K562 (cell line): ENCODE data around the gene FAM20B. TPM values are rescaled to one million over a fixed set of nuclear protein-coding genes. Genes with fewer than 3 reads are reported as not detected.

ENCODE experiments used
- ATAC-seq: fragments of 200-7000 bp; cut with Tn5 transposase; 3 replicates; pipeline ENCODE4 v1.9.1; 2020; ENCODE audit warnings: moderate library complexity
- BruUV-seq: library from RNA; stranded (reverse); fragments of 400-500 nt; replicated peaks from 2 replicates; lab custom pipeline; 2021; lab: Mats Ljungman, UMichigan
- CTCF ChIA-PET: fragments of 300-600 bp; formaldehyde crosslinking; extraction: SDS; loops from one replicate; lab custom pipeline; 2021; ENCODE audit warnings: low intra/inter-chr PET ratio; lab: Yijun Ruan, JAX
- POLR2A ChIA-PET: fragments of 300-600, 350-650 bp; sonication (Branson Sonifier 250); formaldehyde crosslinking; extraction: SDS; loops from one replicate; lab custom pipeline; 2021; ENCODE audit warnings: antibody characterized with exemption, inconsistent platforms; lab: Yijun Ruan, JAX
- DNase-seq, 4 experiments: peaks; one replicate each; pipeline versions ENCODE4 v3.0.0 to v3.0.0-alpha.2; 2011 to 2018; ENCODE audit warnings: low spot score in 3 of 4, mixed read lengths in 3 of 4; ENCODE audit errors: extremely low read depth in 1 of 4
- FAIRE-seq: peaks from 2 replicates; lab custom pipeline; 2011; peaks lifted over from hg19 to GRCh38; lab: Jason Lieb, UNC
- H2AFZ ChIP-seq: 2 replicates; pipeline ENCODE4 v1.6.0; 2011; ENCODE audit warnings: low read depth, low read length, control low read depth, inconsistent platforms
- H3K27ac ChIP-seq: fragments of 200-600 bp; 3 replicates; pipeline ENCODE4 v1.8.0; 2011; ENCODE audit warnings: low read depth, mild to moderate bottlenecking, control low read depth, inconsistent platforms, low read length, moderate library complexity, mixed read lengths; ENCODE audit errors: extremely low read depth
- H3K27me3 ChIP-seq, 2 experiments: fragments of 300-600 bp in 1 of 2; 2 replicates in 1 of 2; 3 replicates in 1 of 2; pipeline versions ENCODE4 v1.6.0 to v1.8.0; 2011; ENCODE audit warnings: inconsistent platforms in 2 of 2, low read length in 2 of 2, mild to moderate bottlenecking in 1 of 2, mixed read lengths in 1 of 2, moderate library complexity in 1 of 2; ENCODE audit not compliant: control insufficient read depth in 2 of 2, insufficient read depth in 2 of 2
- H3K36me3 ChIP-seq: fragments of 300-600 bp; 3 replicates; pipeline ENCODE4 v1.8.0; 2011; ENCODE audit warnings: mild to moderate bottlenecking, low read length, inconsistent platforms; ENCODE audit not compliant: control insufficient read depth, insufficient read depth
- H3K4me1 ChIP-seq, 2 experiments: fragments of 200-600 bp in 1 of 2; replicated peaks in 1 of 2; 2 replicates in 1 of 2; 3 replicates in 1 of 2; pipeline versions ENCODE4 v1.5.1 to v1.8.0; 2011; ENCODE audit warnings: inconsistent platforms in 2 of 2, low read length in 2 of 2, mild to moderate bottlenecking in 1 of 2, mixed read lengths in 1 of 2, moderate library complexity in 1 of 2; ENCODE audit not compliant: control insufficient read depth in 2 of 2, insufficient read depth in 2 of 2
- H3K4me2 ChIP-seq: 2 replicates; pipeline ENCODE4 v1.6.1; 2011; ENCODE audit warnings: low read length, control low read depth, inconsistent platforms, mixed read lengths; ENCODE audit not compliant: insufficient read depth
- H3K4me3 ChIP-seq: fragments of 200-600 bp; sonication (generic), shearing (Covaris generic); 2 replicates; pipeline ENCODE4 v1.5.1; 2016; ENCODE audit warnings: control low read depth, inconsistent platforms
- H3K79me2 ChIP-seq: fragments of 200-600 bp; 3 replicates; pipeline ENCODE4 v1.8.0; 2011; ENCODE audit warnings: low read length, inconsistent platforms; ENCODE audit not compliant: control insufficient read depth, insufficient read depth
- H3K9ac ChIP-seq, 2 experiments: 2 replicates each; pipeline versions ENCODE4 v1.6.0 to v1.6.1; 2011; ENCODE audit warnings: low read depth in 2 of 2, low read length in 2 of 2, control low read depth in 1 of 2, inconsistent platforms in 1 of 2, mild to moderate bottlenecking in 1 of 2, mixed read lengths in 1 of 2; ENCODE audit not compliant: insufficient read depth in 1 of 2
- H3K9me1 ChIP-seq: one replicate; pipeline ENCODE4 v1.6.0; 2011; ENCODE audit warnings: inconsistent platforms, mild to moderate bottlenecking, low read length, moderate library complexity; ENCODE audit not compliant: control insufficient read depth, insufficient read depth
- H3K9me3 ChIP-seq: replicated peaks from 2 replicates; pipeline ENCODE4 v1.5.1; 2011; ENCODE audit warnings: low read depth, low read length, inconsistent platforms; ENCODE audit not compliant: control insufficient read depth, insufficient read depth
- H4K20me1 ChIP-seq: replicated peaks from 2 replicates; pipeline ENCODE4 v1.6.1; 2011; ENCODE audit warnings: low read length, inconsistent platforms, mixed read lengths; ENCODE audit not compliant: control insufficient read depth, insufficient read depth
- ASH1L ChIP-seq: fragments of 450-650 bp; IDR thresholded peaks from 2 replicates; pipeline ENCODE4 v1.6.1; 2018; ENCODE audit warnings: borderline replicate concordance, mild to moderate bottlenecking, low read depth; ENCODE audit not compliant: partially characterized antibody
- CHD1 ChIP-seq: fragments of 200-600 bp; sonication (generic); IDR thresholded peaks from one replicate; pipeline ENCODE4 v1.6.1; 2012; ENCODE audit warnings: mild to moderate bottlenecking, moderate library complexity, low read length, inconsistent platforms
- DPF2 ChIP-seq: fragments of 450-650 bp; IDR thresholded peaks from 2 replicates; pipeline ENCODE4 v1.6.1; 2016
- ESRRA ChIP-seq: fragments of 450-650 bp; IDR thresholded peaks from 2 replicates; pipeline ENCODE4 v1.6.1; 2014; ENCODE audit warnings: low read depth, mild to moderate bottlenecking, moderate library complexity, borderline replicate concordance
- GATAD2A ChIP-seq: fragments of 450-650 bp; IDR thresholded peaks from 2 replicates; pipeline ENCODE4 v1.6.1; 2017
- NFE2 ChIP-seq: IDR thresholded peaks from 2 replicates; pipeline ENCODE4 v1.6.1; 2014; ENCODE audit warnings: antibody characterized with exemption, low read depth
- SMAD2 ChIP-seq: fragments of 150-350 bp; IDR thresholded peaks from 2 replicates; pipeline ENCODE4 v1.6.1; 2014; ENCODE audit warnings: low read depth, mild to moderate bottlenecking, low read length
- SMARCA5 ChIP-seq: fragments of 450-650 bp; IDR thresholded peaks from 2 replicates; pipeline ENCODE4 v1.6.1; 2016
- TEAD1 ChIP-seq, 2 experiments: fragments of 450-650 bp in 1 of 2; sonication (generic) in 1 of 2; formaldehyde crosslinking; IDR thresholded peaks; 2 replicates each; pipeline versions ENCODE4 v1.4.0 to v1.8.0; 2020 to 2022; ENCODE audit warnings: mild to moderate bottlenecking in 2 of 2, missing genetic modification reagents in 1 of 2
- U2AF2 ChIP-seq: fragments of 200-400 bp; formaldehyde crosslinking; optimal IDR thresholded peaks from 2 replicates; pipeline ENCODE3; 2017; ENCODE audit warnings: low read depth, mild to moderate bottlenecking, low read length
- ZFP36 ChIP-seq: fragments of 150-350 bp; IDR thresholded peaks from 2 replicates; pipeline ENCODE4 v1.6.1; 2018; ENCODE audit warnings: low read length, low read depth; ENCODE audit not compliant: partially characterized antibody
- ZNF583 ChIP-seq: fragments of 250-450 bp; sonication (Bioruptor Pico); IDR thresholded peaks from 2 replicates; pipeline ENCODE4 v1.4.0; 2020
- in situ Hi-C: fragments of 300-500 bp; cut with MboI; formaldehyde crosslinking; loops from 4 replicates; pipeline ENCODE4 v1.15.0; 2018; ENCODE audit warnings: inconsistent platforms, mixed read lengths
- intact Hi-C: fragments of 100-400 bp; cut with micrococcal nuclease; formaldehyde crosslinking; loops from 2 replicates; pipeline ENCODE4 v1.14.2; 2022
- polyA plus RNA-seq, 8 experiments: library from polyadenylated mRNA; depleted of rRNA in 4 of 8; stranded (reverse) in 5 of 8; unstranded in 3 of 8; fragments of >200 nt; fragmentation: Nextera tagmentation in 2 of 8; fragmentation: Illumina TruSeq in 1 of 8; extraction: Ambion mirVana in 2 of 8; extraction: Trizol in 1 of 8; gene quantifications; 2 replicates each; pipeline versions ENCODE4 v1.2.1 to v1.2.3, GENCODE V29; 2011 to 2014; ENCODE audit warnings: inconsistent platforms in 1 of 8, missing spikeins in 1 of 8
- total RNA-seq, 7 experiments: library from RNA; depleted of rRNA in 6 of 7; stranded (reverse); fragments of >200 nt in 6 of 7; fragmentation: Illumina TruSeq in 2 of 7; extraction: Trizol in 2 of 7; gene quantifications; 2 replicates each; pipeline versions ENCODE4 v1.2.1 to v1.2.3, GENCODE V29; 2011 to 2021; ENCODE audit warnings: low replicate concordance in 1 of 7
- TF ChIP-seq, protein P1 (sequence below): fragments of 450-650 bp; formaldehyde crosslinking; IDR thresholded peaks from 2 replicates; pipeline ENCODE4 v1.4.0; 2022; ENCODE audit warnings: missing genetic modification characterization
- TF ChIP-seq, protein P2 (sequence below): fragments of 250-450 bp; sonication (Bioruptor Pico); IDR thresholded peaks from 2 replicates; pipeline ENCODE4 v1.5.0; 2022; ENCODE audit warnings: mild to moderate bottlenecking
- TF ChIP-seq, protein P3 (sequence below): sonication (generic); formaldehyde crosslinking; IDR thresholded peaks from 2 replicates; pipeline ENCODE4 v1.4.0; 2020; ENCODE audit warnings: mild to moderate bottlenecking, missing genetic modification reagents
- TF ChIP-seq, protein P4 (sequence below): fragments of 450-650 bp; formaldehyde crosslinking; IDR thresholded peaks from 2 replicates; pipeline ENCODE4 v1.4.0; 2020; ENCODE audit warnings: mild to moderate bottlenecking, moderate library complexity

Gene FAM20B
- total and polyA plus RNA-seq, 9 of the 15 experiments (the other 6 are each of a cell fraction or from before 2014, with no cell fraction given): 7.2 to 67.5 (median 42.9) TPM

DNA sequence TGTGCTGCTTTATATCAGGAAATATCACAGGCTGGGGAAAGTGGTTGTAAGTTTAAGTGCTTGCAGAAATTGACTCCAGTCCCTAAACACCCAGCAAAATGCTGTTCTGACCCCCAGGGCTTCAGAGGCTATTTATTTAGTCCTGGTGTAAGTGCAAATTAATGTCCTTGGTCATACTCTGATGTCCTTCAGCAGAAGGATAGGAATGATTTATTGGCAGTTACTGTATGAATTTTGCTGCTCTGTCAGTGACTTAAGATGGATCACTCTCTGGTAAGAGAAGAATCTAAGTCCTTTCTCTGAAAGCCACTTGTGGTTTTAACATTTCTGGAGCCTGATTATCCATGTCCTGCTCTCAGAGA lies 21.9 kb downstream of the FAM20B start:
- peak overlapping the region; percentile 87 for H3K27ac ChIP-seq
- CTCF ChIA-PET: no interaction called here
- no peak for TF ChIP-seq U2AF2
- TF ChIP-seq TEAD1 (CRISPR knock-in tag; IDR thresholded peaks at IDR 0.05): no peak
- TF ChIP-seq ZNF583: no peak
- 0 out of 2 replicates have a peak, but pooled peaks have one; percentile 18 for TF ChIP-seq NFE2
- TF ChIP-seq, protein P1, sequence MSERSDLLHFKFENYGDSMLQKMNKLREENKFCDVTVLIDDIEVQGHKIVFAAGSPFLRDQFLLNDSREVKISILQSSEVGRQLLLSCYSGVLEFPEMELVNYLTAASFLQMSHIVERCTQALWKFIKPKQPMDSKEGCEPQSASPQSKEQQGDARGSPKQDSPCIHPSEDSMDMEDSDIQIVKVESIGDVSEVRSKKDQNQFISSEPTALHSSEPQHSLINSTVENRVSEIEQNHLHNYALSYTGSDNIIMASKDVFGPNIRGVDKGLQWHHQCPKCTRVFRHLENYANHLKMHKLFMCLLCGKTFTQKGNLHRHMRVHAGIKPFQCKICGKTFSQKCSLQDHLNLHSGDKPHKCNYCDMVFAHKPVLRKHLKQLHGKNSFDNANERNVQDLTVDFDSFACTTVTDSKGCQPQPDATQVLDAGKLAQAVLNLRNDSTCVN (CRISPR knock-in tag): no peak
- TF ChIP-seq ESRRA: peak; percentile 7; the same call in 1 of the 2 replicates
- TF ChIP-seq GATAD2A: no peak
- TF ChIP-seq SMAD2: no peak
- TF ChIP-seq, protein P2, sequence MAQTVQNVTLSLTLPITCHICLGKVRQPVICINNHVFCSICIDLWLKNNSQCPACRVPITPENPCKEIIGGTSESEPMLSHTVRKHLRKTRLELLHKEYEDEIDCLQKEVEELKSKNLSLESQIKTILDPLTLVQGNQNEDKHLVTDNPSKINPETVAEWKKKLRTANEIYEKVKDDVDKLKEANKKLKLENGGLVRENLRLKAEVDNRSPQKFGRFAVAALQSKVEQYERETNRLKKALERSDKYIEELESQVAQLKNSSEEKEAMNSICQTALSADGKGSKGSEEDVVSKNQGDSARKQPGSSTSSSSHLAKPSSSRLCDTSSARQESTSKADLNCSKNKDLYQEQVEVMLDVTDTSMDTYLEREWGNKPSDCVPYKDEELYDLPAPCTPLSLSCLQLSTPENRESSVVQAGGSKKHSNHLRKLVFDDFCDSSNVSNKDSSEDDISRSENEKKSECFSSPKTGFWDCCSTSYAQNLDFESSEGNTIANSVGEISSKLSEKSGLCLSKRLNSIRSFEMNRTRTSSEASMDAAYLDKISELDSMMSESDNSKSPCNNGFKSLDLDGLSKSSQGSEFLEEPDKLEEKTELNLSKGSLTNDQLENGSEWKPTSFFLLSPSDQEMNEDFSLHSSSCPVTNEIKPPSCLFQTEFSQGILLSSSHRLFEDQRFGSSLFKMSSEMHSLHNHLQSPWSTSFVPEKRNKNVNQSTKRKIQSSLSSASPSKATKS (CRISPR knock-in tag): no peak
- 0 out of 2 replicates have a peak, but pooled peaks have one; percentile 6 for TF ChIP-seq SMARCA5
- TF ChIP-seq, protein P3, sequence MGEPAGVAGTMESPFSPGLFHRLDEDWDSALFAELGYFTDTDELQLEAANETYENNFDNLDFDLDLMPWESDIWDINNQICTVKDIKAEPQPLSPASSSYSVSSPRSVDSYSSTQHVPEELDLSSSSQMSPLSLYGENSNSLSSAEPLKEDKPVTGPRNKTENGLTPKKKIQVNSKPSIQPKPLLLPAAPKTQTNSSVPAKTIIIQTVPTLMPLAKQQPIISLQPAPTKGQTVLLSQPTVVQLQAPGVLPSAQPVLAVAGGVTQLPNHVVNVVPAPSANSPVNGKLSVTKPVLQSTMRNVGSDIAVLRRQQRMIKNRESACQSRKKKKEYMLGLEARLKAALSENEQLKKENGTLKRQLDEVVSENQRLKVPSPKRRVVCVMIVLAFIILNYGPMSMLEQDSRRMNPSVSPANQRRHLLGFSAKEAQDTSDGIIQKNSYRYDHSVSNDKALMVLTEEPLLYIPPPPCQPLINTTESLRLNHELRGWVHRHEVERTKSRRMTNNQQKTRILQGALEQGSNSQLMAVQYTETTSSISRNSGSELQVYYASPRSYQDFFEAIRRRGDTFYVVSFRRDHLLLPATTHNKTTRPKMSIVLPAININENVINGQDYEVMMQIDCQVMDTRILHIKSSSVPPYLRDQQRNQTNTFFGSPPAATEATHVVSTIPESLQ (CRISPR knock-in tag): no peak
- no peak for TF ChIP-seq ASH1L
- no peak for TF ChIP-seq DPF2
- TF ChIP-seq ZFP36: no peak
- TF ChIP-seq, protein P4, sequence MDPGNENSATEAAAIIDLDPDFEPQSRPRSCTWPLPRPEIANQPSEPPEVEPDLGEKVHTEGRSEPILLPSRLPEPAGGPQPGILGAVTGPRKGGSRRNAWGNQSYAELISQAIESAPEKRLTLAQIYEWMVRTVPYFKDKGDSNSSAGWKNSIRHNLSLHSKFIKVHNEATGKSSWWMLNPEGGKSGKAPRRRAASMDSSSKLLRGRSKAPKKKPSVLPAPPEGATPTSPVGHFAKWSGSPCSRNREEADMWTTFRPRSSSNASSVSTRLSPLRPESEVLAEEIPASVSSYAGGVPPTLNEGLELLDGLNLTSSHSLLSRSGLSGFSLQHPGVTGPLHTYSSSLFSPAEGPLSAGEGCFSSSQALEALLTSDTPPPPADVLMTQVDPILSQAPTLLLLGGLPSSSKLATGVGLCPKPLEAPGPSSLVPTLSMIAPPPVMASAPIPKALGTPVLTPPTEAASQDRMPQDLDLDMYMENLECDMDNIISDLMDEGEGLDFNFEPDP: no peak
- peak; percentile 35 for TF ChIP-seq CHD1

More for the DNA sequence above, 21.9 kb downstream of the FAM20B start:
- Histone ChIP-seq H3K4me2 (peak overlapping the region; percentile 71), H2AFZ (no peak overlapping the region), H3K9me3 (no peaks in the 10 kb centered on the region), H3K79me2 (peaks cover 47% of the 10 kb centered on the region), H3K27me3 (no peaks in the 10 kb centered on the region), H3K36me3 (peaks cover 31% of the 10 kb centered on the region), H4K20me1 (no peaks in the 10 kb centered on the region), H3K4me1 (peaks cover 38 to 40% of the 10 kb centered on the region in 2 experiments), H3K9ac (peak overlapping the region in 1 of 2 experiments; percentile 46; a peak in 1 of 4 replicates), H3K9me1 (no peaks in the 10 kb centered on the region), H3K4me3 (no peak overlapping the region)
- FAIRE-seq (no peak), ATAC-seq (peak; percentile 6), DNase-seq (no peak)
- BruUV-seq: no TSS peak
- in situ Hi-C loops: no loop called here
- POLR2A ChIA-PET: interaction anchor here (1.1 to 3.2 kb wide), 3 partner anchors 12 to 19 kb away, joined by 3 to 15 read pairs (median 6); no protein-coding TSS in a partner anchor
- intact Hi-C loops: loop anchor here (1.0 kb wide), 6 partner anchors 8 to 35 kb away; partner anchors contain the start of gene TOR3A
